Prostate gland (tissue), 2 donors: ENCODE data around the gene PPFIA4. TPM values are rescaled to one million over a fixed set of nuclear protein-coding genes. Genes with fewer than 3 reads are reported as not detected.

Source experiments
- DNase-seq: peaks from one replicate; pipeline ENCODE4 v3.0.0-alpha.2; 2019; ENCODE audit warnings: low spot score
- H3K27ac ChIP-seq, 2 donors: fragments of 200-600 bp; sonication (generic); 2 replicates each; pipeline ENCODE4 v1.5.1; 2017 to 2019
- H3K27me3 ChIP-seq: fragments of 200-600 bp; sonication (generic); replicated peaks from 2 replicates; pipeline ENCODE4 v1.5.1; 2019; ENCODE audit not compliant: insufficient read depth
- H3K36me3 ChIP-seq, 2 donors: fragments of 200-600 bp; sonication (generic); 1 replicate in 1 of 2; 2 replicates in 1 of 2; pipeline versions ENCODE4 v1.5.1 to v1.8.1; 2017 to 2019
- H3K4me1 ChIP-seq: fragments of 200-600 bp; sonication (generic); replicated peaks from 2 replicates; pipeline ENCODE4 v1.5.1; 2019
- H3K4me3 ChIP-seq, 2 donors: fragments of 200-600 bp; sonication (generic); 2 replicates each; pipeline ENCODE4 v1.5.1; 2017 to 2019
- H3K9me3 ChIP-seq: fragments of 200-600 bp; sonication (generic); 2 replicates; pipeline ENCODE4 v1.5.1; 2017
- CTCF ChIP-seq, 4 experiments: fragments of 200-600 bp in 2 of 4; fragments of 450-650 bp in 2 of 4; sonication (generic) in 2 of 4; IDR thresholded peaks; 1 replicate in 3 of 4; 2 replicates in 1 of 4; pipeline ENCODE4 v1.5.1; 2016 to 2019; ENCODE audit warnings: antibody characterized with exemption in 4 of 4, mild to moderate bottlenecking in 2 of 4, moderate library complexity in 2 of 4
- POLR2A ChIP-seq: fragments of 450-650 bp; IDR thresholded peaks from one replicate; pipeline ENCODE4 v1.6.1; 2016; ENCODE audit warnings: antibody characterized with exemption, mild to moderate bottlenecking
- POLR2AphosphoS5 ChIP-seq: sonication (generic); formaldehyde crosslinking; IDR thresholded peaks from one replicate; pipeline ENCODE4 v1.6.1; 2017; ENCODE audit warnings: antibody characterized with exemption
- WGBS: methylation state at CpG from one replicate; pipeline ENCODE4 v1.1.5; 2018; 5-methylcytosine and 5-hydroxymethylcytosine counted together
- intact Hi-C: fragments of 100-400 bp; cut with DNase I; formaldehyde crosslinking; loops from one replicate; pipeline ENCODE4 v1.14.2; 2022
- total RNA-seq, 2 donors: library from RNA; depleted of rRNA; stranded (reverse); fragments of >200 nt; gene quantifications; one replicate each; pipeline ENCODE4 v1.1.0, GENCODE V29; 2016

The PPFIA4 gene
- total RNA-seq, 2 donors from 2014 or later: 0.50 to 16.9 TPM

- H3K36me3 ChIP-seq: no peaks in the 10 kb centered on the region
- H3K27me3 ChIP-seq: no peaks in the 10 kb centered on the region
- DNase-seq: no peak
- no peak overlapping the region for H3K27ac ChIP-seq
- no peaks in the 10 kb centered on the region for H3K9me3 ChIP-seq
- intact Hi-C loops: no loop called here
- H3K4me1 ChIP-seq: no peaks in the 10 kb centered on the region
- 88% methylated on average over 4 of the region's 4 CpGs for WGBS
- no peak overlapping the region for H3K4me3 ChIP-seq
- TF ChIP-seq CTCF (IDR thresholded peaks at IDR 0.05) (no peak), POLR2A (no peak), POLR2AphosphoS5 (no peak)
Measured at GRCh38 chr1:203091199-203091477, 64.8 kb downstream of the PPFIA4 start.

GRCh38 chr1:203091761-203092330, 65.6 kb downstream of the PPFIA4 start:
- Histone ChIP-seq H3K27me3 (no peaks in the 10 kb centered on the region), H3K27ac (no peak overlapping the region), H3K4me1 (no peaks in the 10 kb centered on the region), H3K9me3 (no peaks in the 10 kb centered on the region), H3K4me3 (no peak overlapping the region), H3K36me3 (no peaks in the 10 kb centered on the region)
- TF ChIP-seq CTCF (IDR thresholded peaks at IDR 0.05): no peak
- TF ChIP-seq POLR2A: no peak
- TF ChIP-seq POLR2AphosphoS5: no peak
- DNase-seq: no peak
- WGBS: 61% methylated on average over 6 of the region's 6 CpGs
- intact Hi-C loops: no loop called here

- no peak overlapping the region for H3K4me3 ChIP-seq
- no peak overlapping the region for H3K27ac ChIP-seq
- no peaks in the 10 kb centered on the region for H3K36me3 ChIP-seq
- H3K27me3 ChIP-seq: no peaks in the 10 kb centered on the region
- 76% methylated on average over 1 of the region's 1 CpG for WGBS
- intact Hi-C loops: no loop called here
- no peaks in the 10 kb centered on the region for H3K9me3 ChIP-seq
- DNase-seq: no peak
- no peaks in the 10 kb centered on the region for H3K4me1 ChIP-seq
- no peak for TF ChIP-seq POLR2A
- TF ChIP-seq CTCF (IDR thresholded peaks at IDR 0.05): no peak
- TF ChIP-seq POLR2AphosphoS5: no peak
Measured at GRCh38 chr1:203093754-203094410, 67.6 kb downstream of the PPFIA4 start.

GRCh38 chr1:203095061-203095690, 68.9 kb downstream of the PPFIA4 start:
- Histone ChIP-seq H3K4me1 (no peaks in the 10 kb centered on the region), H3K4me3 (no peak overlapping the region), H3K9me3 (no peaks in the 10 kb centered on the region), H3K36me3 (no peaks in the 10 kb centered on the region), H3K27ac (no peak overlapping the region), H3K27me3 (no peaks in the 10 kb centered on the region)
- no peak for DNase-seq
- intact Hi-C loops: no loop called here
- TF ChIP-seq POLR2AphosphoS5 (no peak), POLR2A (no peak), CTCF (IDR thresholded peaks at IDR 0.05) (no peak)
- WGBS: 77% methylated on average over 1 of the region's 1 CpG

- Histone ChIP-seq H3K4me1 (no peaks in the 10 kb centered on the region), H3K27me3 (no peaks in the 10 kb centered on the region), H3K4me3 (no peak overlapping the region), H3K27ac (no peak overlapping the region), H3K9me3 (no peaks in the 10 kb centered on the region), H3K36me3 (no peaks in the 10 kb centered on the region)
- intact Hi-C loops: no loop called here
- DNase-seq: no peak
- no peak for TF ChIP-seq POLR2A
Measured at GRCh38 chr1:203096566-203096965, 70.3 kb downstream of the PPFIA4 start.
